Sigmoid colon (tissue), 3 donors: ENCODE data around the gene NSG2.

ENCODE experiments used
- POLR2A ChIP-seq, 2 donors: fragments of 450-650 bp; IDR thresholded peaks; one replicate each; pipeline ENCODE4 v1.6.1; 2016; ENCODE audit warnings: antibody characterized with exemption in 2 of 2, mild to moderate bottlenecking in 2 of 2, moderate library complexity in 2 of 2
- TF ChIP-seq, protein P1 (sequence below), 4 experiments: fragments of 450-650 bp in 3 of 4; fragments of 200-600 bp in 1 of 4; IDR thresholded peaks; one replicate each; pipeline ENCODE4 v1.5.1; 2016 to 2019; ENCODE audit warnings: antibody characterized with exemption in 4 of 4, mild to moderate bottlenecking in 3 of 4, moderate library complexity in 2 of 4

DNA sequence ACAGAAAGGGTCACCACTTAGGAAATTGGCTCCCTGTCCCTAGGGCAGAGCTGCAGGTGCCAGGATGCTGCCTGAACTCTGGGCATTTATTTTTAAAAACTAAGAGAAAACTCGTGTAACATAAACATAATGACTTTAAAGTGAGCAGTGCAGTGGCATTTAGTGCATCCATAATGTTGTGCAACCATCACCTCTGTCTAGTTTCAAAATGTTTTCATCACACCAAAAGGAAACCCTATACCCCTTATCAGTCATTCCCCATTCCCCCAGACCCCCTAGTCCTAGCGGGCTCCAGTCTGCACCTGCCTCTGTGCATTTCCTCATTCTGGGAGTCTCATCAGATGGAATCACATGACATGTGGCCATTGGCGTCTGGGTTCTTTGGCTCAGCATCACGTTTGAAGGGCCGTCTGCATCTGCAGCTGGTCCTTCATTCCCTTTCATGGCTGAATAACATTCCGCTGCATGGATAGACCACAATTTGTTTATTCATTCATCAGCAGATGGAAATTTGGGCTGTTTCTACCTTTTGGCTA is 55.8 kb downstream of the NSG2 start:
- TF ChIP-seq, protein P1, sequence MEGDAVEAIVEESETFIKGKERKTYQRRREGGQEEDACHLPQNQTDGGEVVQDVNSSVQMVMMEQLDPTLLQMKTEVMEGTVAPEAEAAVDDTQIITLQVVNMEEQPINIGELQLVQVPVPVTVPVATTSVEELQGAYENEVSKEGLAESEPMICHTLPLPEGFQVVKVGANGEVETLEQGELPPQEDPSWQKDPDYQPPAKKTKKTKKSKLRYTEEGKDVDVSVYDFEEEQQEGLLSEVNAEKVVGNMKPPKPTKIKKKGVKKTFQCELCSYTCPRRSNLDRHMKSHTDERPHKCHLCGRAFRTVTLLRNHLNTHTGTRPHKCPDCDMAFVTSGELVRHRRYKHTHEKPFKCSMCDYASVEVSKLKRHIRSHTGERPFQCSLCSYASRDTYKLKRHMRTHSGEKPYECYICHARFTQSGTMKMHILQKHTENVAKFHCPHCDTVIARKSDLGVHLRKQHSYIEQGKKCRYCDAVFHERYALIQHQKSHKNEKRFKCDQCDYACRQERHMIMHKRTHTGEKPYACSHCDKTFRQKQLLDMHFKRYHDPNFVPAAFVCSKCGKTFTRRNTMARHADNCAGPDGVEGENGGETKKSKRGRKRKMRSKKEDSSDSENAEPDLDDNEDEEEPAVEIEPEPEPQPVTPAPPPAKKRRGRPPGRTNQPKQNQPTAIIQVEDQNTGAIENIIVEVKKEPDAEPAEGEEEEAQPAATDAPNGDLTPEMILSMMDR (IDR thresholded peaks at IDR 0.05): no peak
- no peak for TF ChIP-seq POLR2A (IDR thresholded peaks at IDR 0.05)
